ENCODE results near the gene WASF3. TPM values are rescaled to one million over a fixed set of nuclear protein-coding genes. Genes with fewer than 3 reads are reported as not detected.

Gene WASF3
- total and polyA plus RNA-seq, 3 donors from 2014 or later: 27.3 to 36.2 (median 30.8) TPM

DNA sequence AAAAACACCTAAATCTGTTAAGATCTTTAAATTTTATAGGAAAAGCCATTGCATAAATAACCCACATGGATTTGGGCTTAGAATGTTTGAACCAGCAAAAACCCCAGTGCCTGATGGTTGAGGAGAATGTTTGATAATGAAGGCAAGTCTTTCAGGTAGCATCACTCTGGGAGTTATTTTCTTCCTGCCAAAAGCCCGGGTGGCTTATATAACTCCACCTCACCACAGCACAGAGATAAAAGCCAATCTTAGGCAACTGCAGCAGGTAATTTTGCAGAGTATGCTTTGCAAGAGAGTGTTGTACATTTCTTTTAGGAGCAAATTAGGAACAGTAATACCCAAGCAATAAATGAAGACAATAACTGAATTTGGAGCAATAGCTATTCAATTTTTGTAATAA, 7.8 kb upstream of the WASF3 start:
- Histone ChIP-seq H3K27ac (no peak overlapping the region), H3K9me3 (no peaks in the 10 kb centered on the region), H3K4me1 (no peaks in the 10 kb centered on the region), H3K4me3 (no peak overlapping the region), H3K27me3 (no peaks in the 10 kb centered on the region), H3K36me3 (ENCODE audit: low read depth, missing control alignments) (no peaks in the 10 kb centered on the region)
- intact Hi-C loops (cut with DNase I; ENCODE audit: low total_unique reads): no loop called here
- DNase-seq: no peak
- TF ChIP-seq, protein P1, sequence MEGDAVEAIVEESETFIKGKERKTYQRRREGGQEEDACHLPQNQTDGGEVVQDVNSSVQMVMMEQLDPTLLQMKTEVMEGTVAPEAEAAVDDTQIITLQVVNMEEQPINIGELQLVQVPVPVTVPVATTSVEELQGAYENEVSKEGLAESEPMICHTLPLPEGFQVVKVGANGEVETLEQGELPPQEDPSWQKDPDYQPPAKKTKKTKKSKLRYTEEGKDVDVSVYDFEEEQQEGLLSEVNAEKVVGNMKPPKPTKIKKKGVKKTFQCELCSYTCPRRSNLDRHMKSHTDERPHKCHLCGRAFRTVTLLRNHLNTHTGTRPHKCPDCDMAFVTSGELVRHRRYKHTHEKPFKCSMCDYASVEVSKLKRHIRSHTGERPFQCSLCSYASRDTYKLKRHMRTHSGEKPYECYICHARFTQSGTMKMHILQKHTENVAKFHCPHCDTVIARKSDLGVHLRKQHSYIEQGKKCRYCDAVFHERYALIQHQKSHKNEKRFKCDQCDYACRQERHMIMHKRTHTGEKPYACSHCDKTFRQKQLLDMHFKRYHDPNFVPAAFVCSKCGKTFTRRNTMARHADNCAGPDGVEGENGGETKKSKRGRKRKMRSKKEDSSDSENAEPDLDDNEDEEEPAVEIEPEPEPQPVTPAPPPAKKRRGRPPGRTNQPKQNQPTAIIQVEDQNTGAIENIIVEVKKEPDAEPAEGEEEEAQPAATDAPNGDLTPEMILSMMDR (IDR thresholded peaks at IDR 0.05): no peak
- TF ChIP-seq POLR2A (IDR thresholded peaks at IDR 0.05): no peak
- WGBS, 2 donors: 15 to 45% methylated on average over 1 of the region's 1 CpG

DNA sequence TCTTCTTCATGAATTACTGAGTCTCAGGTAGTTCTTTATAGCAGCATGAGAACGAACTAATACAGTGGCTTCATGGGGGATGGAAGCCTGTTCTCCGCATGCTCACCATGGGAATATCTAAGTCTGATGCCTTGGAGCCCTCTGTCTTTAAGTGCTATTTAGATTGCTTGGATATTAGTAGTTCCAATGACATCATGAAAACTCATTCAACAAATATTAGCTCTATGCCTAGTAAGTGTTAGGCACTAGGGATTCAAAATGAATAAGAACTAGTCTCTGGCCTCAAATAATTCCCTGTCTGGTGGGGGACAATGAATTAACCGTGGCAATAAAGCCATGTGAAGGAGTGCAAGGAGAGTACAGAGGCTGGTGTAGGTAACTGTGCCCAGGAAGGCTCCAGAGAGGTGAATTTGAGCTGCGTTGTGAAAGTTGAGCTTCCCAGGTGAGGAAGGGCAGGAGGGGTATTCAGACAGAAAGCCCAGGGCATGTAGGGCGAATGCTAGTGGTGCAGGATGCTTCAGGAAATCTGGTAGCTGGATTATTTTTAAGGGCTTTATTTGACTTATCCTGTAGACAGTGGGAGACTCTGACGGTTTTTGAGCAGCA, 6.1 kb upstream of the WASF3 start:
- 89 to 93% methylated on average over 6 of the region's 6 CpGs for WGBS, 2 donors
- no peaks in the 10 kb centered on the region for H3K9me3 ChIP-seq
- H3K4me3 ChIP-seq: no peak overlapping the region
- DNase-seq: no peak
- no peaks in the 10 kb centered on the region for H3K4me1 ChIP-seq
- no peaks in the 10 kb centered on the region for H3K27me3 ChIP-seq
- no peaks in the 10 kb centered on the region for H3K36me3 ChIP-seq (ENCODE audit: low read depth, missing control alignments)
- H3K27ac ChIP-seq: no peak overlapping the region
- intact Hi-C loops (cut with DNase I; ENCODE audit: low total_unique reads): no loop called here
- TF ChIP-seq, protein P1 (IDR thresholded peaks at IDR 0.05): no peak
- TF ChIP-seq POLR2A (IDR thresholded peaks at IDR 0.05): no peak

DNA sequence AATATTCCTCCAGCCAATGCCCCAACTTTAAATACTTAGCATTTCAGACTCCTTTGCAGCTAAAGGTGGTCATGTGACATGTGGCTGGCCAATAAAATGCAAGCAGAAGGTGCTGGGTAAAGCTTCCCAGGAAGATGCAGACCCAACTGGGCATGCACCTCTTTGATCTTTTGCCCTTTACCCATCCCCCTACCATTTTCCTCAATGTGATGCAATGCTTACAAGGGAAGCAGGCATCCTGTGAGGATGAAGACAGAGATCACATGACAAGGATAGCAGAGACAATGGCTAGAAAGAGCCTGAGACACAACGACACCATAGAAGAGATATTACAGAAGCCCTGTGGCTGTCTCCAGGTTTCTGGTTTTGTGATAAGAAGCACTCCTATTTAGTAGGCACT, 2.1 kb upstream of the WASF3 start:
- 70 to 83% methylated on average over 1 of the region's 1 CpG for WGBS, 2 donors
- no peaks in the 10 kb centered on the region for H3K9me3 ChIP-seq
- no peak for DNase-seq
- H3K27me3 ChIP-seq: no peaks in the 10 kb centered on the region
- no peak overlapping the region for H3K27ac ChIP-seq
- peaks cover under 1% of the 10 kb centered on the region for H3K4me1 ChIP-seq
- H3K36me3 ChIP-seq (ENCODE audit: low read depth, missing control alignments): no peaks in the 10 kb centered on the region
- TF ChIP-seq POLR2A (IDR thresholded peaks at IDR 0.05): no peak
- TF ChIP-seq, protein P1 (IDR thresholded peaks at IDR 0.05): no peak
- intact Hi-C loops (cut with DNase I; ENCODE audit: low total_unique reads): no loop called here
- H3K4me3 ChIP-seq: no peak overlapping the region

DNA sequence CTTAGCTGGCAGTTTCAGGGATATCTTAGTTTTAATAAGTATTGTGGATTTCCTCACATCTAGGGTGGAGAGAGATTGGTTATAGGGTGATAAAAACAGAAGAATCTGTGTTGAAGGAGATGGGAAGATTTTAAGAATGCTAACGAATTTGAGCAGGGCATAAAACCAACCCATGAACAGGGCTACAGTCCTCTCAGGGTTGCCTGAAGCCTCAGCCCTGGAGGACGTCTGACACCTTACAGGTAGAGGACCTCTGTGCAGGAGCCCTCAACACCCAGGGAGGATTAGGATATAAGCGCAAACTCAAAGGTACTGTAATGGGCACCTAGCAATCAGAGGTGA, 461 bp upstream of the WASF3 start:
- 0 to 3% methylated on average over 3 of the region's 3 CpGs for WGBS, 2 donors
- no peak overlapping the region for H3K27ac ChIP-seq
- H3K27me3 ChIP-seq: no peaks in the 10 kb centered on the region
- peaks cover 16% of the 10 kb centered on the region for H3K4me1 ChIP-seq
- intact Hi-C loops (cut with DNase I; ENCODE audit: low total_unique reads): no loop called here
- H3K4me3 ChIP-seq: peak overlapping the region; percentile 42 to 88
- H3K36me3 ChIP-seq (ENCODE audit: low read depth, missing control alignments): no peaks in the 10 kb centered on the region
- TF ChIP-seq, protein P1 (IDR thresholded peaks at IDR 0.05): no peak
- TF ChIP-seq POLR2A (IDR thresholded peaks at IDR 0.05): no peak
- H3K9me3 ChIP-seq: no peaks in the 10 kb centered on the region
- DNase-seq: no peak
